H9 (cell line): Measurements from ENCODE around the gene LMLN. TPM values are rescaled to one million over a fixed set of nuclear protein-coding genes. Genes with fewer than 3 reads are reported as not detected.

Source experiments
- DNase-seq: peaks from one replicate; pipeline ENCODE4 v3.0.0-alpha.2; 2017
- H2AFZ ChIP-seq: one replicate; pipeline ENCODE4 v1.6.1; 2013; ENCODE audit warnings: mild to moderate bottlenecking, low read length, control low read depth, moderate library complexity
- H2AK5ac ChIP-seq: 2 replicates; pipeline ENCODE4 v1.6.1; 2013; ENCODE audit warnings: low read length, control low read depth, mixed read lengths; ENCODE audit not compliant: insufficient read length
- H2BK120ac ChIP-seq: one replicate; pipeline ENCODE4 v1.6.1; 2013; ENCODE audit warnings: low read depth, mild to moderate bottlenecking, low read length, control low read depth, inconsistent platforms; ENCODE audit not compliant: poor library complexity, severe bottlenecking
- H2BK12ac ChIP-seq: 2 replicates; pipeline ENCODE4 v1.6.1; 2013; ENCODE audit warnings: low read length, control low read depth, mixed read lengths, low read depth; ENCODE audit not compliant: insufficient read length
- H2BK15ac ChIP-seq: 2 replicates; pipeline ENCODE4 v1.6.1; 2013; ENCODE audit warnings: low read depth, low read length, control low read depth
- H2BK20ac ChIP-seq: one replicate; pipeline ENCODE4 v1.6.1; 2013; ENCODE audit warnings: low read depth, mild to moderate bottlenecking, low read length, control low read depth, inconsistent platforms; ENCODE audit not compliant: poor library complexity, severe bottlenecking
- H2BK5ac ChIP-seq: 2 replicates; pipeline ENCODE4 v1.6.1; 2013; ENCODE audit warnings: low read length, control low read depth, mixed read lengths; ENCODE audit not compliant: insufficient read length
- H3K14ac ChIP-seq: 2 replicates; pipeline ENCODE4 v1.6.1; 2013; ENCODE audit warnings: low read length, control low read depth; ENCODE audit not compliant: insufficient read depth
- H3K18ac ChIP-seq: 2 replicates; pipeline ENCODE4 v1.6.1; 2013; ENCODE audit warnings: low read depth, mild to moderate bottlenecking, mixed read lengths, low read length, control low read depth; ENCODE audit not compliant: insufficient read length
- H3K23ac ChIP-seq: 2 replicates; pipeline ENCODE4 v1.6.1; 2013; ENCODE audit warnings: low read length, control low read depth, mixed read lengths, low read depth; ENCODE audit not compliant: insufficient read length
- H3K23me2 ChIP-seq: 2 replicates; pipeline ENCODE4 v1.6.1; 2013; ENCODE audit warnings: low read depth, mild to moderate bottlenecking, mixed read lengths, low read length, control low read depth; ENCODE audit not compliant: insufficient read length, poor library complexity, severe bottlenecking
- H3K27ac ChIP-seq: 2 replicates; pipeline ENCODE4 v1.5.1; 2013; ENCODE audit warnings: low read length, control low read depth, mixed read lengths, low read depth; ENCODE audit not compliant: insufficient read length
- H3K27me3 ChIP-seq: 2 replicates; pipeline ENCODE4 v1.6.1; 2013; ENCODE audit warnings: low read length, control low read depth, inconsistent platforms; ENCODE audit not compliant: insufficient read depth
- H3K4ac ChIP-seq: 2 replicates; pipeline ENCODE4 v1.6.1; 2013; ENCODE audit warnings: low read depth, mild to moderate bottlenecking, control low read depth, inconsistent platforms, low read length, moderate library complexity
- H3K4me1 ChIP-seq: 2 replicates; pipeline ENCODE4 v1.6.1; 2013; ENCODE audit warnings: low read length, control low read depth, inconsistent platforms; ENCODE audit not compliant: insufficient read depth
- H3K4me2 ChIP-seq: 2 replicates; pipeline ENCODE4 v1.6.1; 2013; ENCODE audit warnings: low read length, control low read depth, mixed read lengths; ENCODE audit not compliant: insufficient read length, insufficient read depth
- H3K56ac ChIP-seq: 2 replicates; pipeline ENCODE4 v1.6.1; 2013; ENCODE audit warnings: low read depth, mild to moderate bottlenecking, mixed read lengths, low read length, control low read depth; ENCODE audit not compliant: insufficient read length
- H3K79me1 ChIP-seq: 2 replicates; pipeline ENCODE4 v1.6.1; 2013; ENCODE audit warnings: low read depth, mild to moderate bottlenecking, moderate library complexity, low read length, control low read depth, inconsistent platforms; ENCODE audit not compliant: insufficient read depth, poor library complexity, severe bottlenecking
- H3K79me2 ChIP-seq: 2 replicates; pipeline ENCODE4 v1.6.1; 2013; ENCODE audit warnings: low read length, control low read depth, inconsistent platforms; ENCODE audit not compliant: insufficient read depth
- H3K9ac ChIP-seq: 2 replicates; pipeline ENCODE4 v1.6.1; 2013; ENCODE audit warnings: low read length, control low read depth, mixed read lengths; ENCODE audit not compliant: insufficient read length; ENCODE audit errors: extremely low read depth
- H3K9me3 ChIP-seq: one replicate; pipeline ENCODE4 v1.6.1; 2013; ENCODE audit warnings: low read depth, low read length, inconsistent platforms; ENCODE audit not compliant: control insufficient read depth
- H3T11ph ChIP-seq: one replicate; pipeline ENCODE4 v1.6.1; 2013; ENCODE audit warnings: mild to moderate bottlenecking, low read length, control low read depth, inconsistent platforms
- H4K20me1 ChIP-seq: one replicate; pipeline ENCODE4 v1.6.1; 2013; ENCODE audit not compliant: control insufficient read depth, insufficient read length, insufficient read depth
- H4K5ac ChIP-seq: 2 replicates; pipeline ENCODE4 v1.6.1; 2013; ENCODE audit warnings: low read depth, mild to moderate bottlenecking, mixed read lengths, low read length, control low read depth; ENCODE audit not compliant: insufficient read length
- H4K8ac ChIP-seq: replicated peaks from 2 replicates; pipeline ENCODE4 v1.6.1; 2013; ENCODE audit warnings: low read length, control low read depth, mixed read lengths, low read depth; ENCODE audit not compliant: insufficient read length
- H4K91ac ChIP-seq: 2 replicates; pipeline ENCODE4 v1.6.1; 2013; ENCODE audit warnings: low read depth, mild to moderate bottlenecking, moderate library complexity, mixed read lengths, low read length, control low read depth; ENCODE audit not compliant: insufficient read length
- H3K27ac Mint-ChIP-seq, 3 experiments: 2 replicates in 2 of 3; 3 replicates in 1 of 3; pipeline ENCODE4 v1.8.0; 2020 to 2021; ENCODE audit warnings: mixed read lengths in 3 of 3, mild to moderate bottlenecking in 1 of 3, moderate library complexity in 1 of 3
- H3K27me3 Mint-ChIP-seq: 2 replicates; pipeline ENCODE4 v1.8.0; 2021; ENCODE audit warnings: low read depth, mild to moderate bottlenecking, moderate library complexity, mixed read lengths
- H3K36me3 Mint-ChIP-seq, 3 experiments: 2 replicates in 2 of 3; 3 replicates in 1 of 3; pipeline ENCODE4 v1.8.0; 2020 to 2021; ENCODE audit warnings: low read depth in 3 of 3, mixed read lengths in 3 of 3; ENCODE audit not compliant: insufficient read depth in 1 of 3
- H3K4me1 Mint-ChIP-seq, 2 experiments: 2 replicates each; pipeline ENCODE4 v1.8.0; 2020; ENCODE audit warnings: mixed read lengths in 2 of 2
- H3K4me3 Mint-ChIP-seq, 2 experiments: 2 replicates in 1 of 2; 3 replicates in 1 of 2; pipeline ENCODE4 v1.8.0; 2020 to 2021; ENCODE audit warnings: mild to moderate bottlenecking in 2 of 2, mixed read lengths in 2 of 2, moderate library complexity in 1 of 2
- H3K9me3 Mint-ChIP-seq, 2 experiments: 2 replicates in 1 of 2; 3 replicates in 1 of 2; pipeline ENCODE4 v1.8.0; 2020; ENCODE audit warnings: mild to moderate bottlenecking in 2 of 2, mixed read lengths in 2 of 2, moderate library complexity in 1 of 2
- WGBS: extraction: QIAGEN DNeasy Blood & Tissue Kit; methylation state at CpG from one replicate; pipeline ENCODE4 v1.1.7; 2013; ENCODE audit warnings: missing lambda C conversion rate, low lambda C conversion rate, mixed read lengths; ENCODE audit not compliant: insufficient read length; ENCODE audit errors: extremely low coverage; 5-methylcytosine and 5-hydroxymethylcytosine counted together
- total RNA-seq: library from RNA; stranded (reverse); gene quantifications from 2 replicates; pipeline ENCODE4 v1.2.1, GENCODE V29; 2021
- TF ChIP-seq, protein P1 (sequence below): fragments of 200-600 bp; sonication (generic); conservative IDR thresholded peaks from 3 replicates; pipeline ENCODE4 v1.8.0; 2021; ENCODE audit warnings: antibody characterized with exemption, mild to moderate bottlenecking

LMLN gene
- total RNA-seq, 1 experiment from 2014 or later: 3.8 TPM

DNA sequence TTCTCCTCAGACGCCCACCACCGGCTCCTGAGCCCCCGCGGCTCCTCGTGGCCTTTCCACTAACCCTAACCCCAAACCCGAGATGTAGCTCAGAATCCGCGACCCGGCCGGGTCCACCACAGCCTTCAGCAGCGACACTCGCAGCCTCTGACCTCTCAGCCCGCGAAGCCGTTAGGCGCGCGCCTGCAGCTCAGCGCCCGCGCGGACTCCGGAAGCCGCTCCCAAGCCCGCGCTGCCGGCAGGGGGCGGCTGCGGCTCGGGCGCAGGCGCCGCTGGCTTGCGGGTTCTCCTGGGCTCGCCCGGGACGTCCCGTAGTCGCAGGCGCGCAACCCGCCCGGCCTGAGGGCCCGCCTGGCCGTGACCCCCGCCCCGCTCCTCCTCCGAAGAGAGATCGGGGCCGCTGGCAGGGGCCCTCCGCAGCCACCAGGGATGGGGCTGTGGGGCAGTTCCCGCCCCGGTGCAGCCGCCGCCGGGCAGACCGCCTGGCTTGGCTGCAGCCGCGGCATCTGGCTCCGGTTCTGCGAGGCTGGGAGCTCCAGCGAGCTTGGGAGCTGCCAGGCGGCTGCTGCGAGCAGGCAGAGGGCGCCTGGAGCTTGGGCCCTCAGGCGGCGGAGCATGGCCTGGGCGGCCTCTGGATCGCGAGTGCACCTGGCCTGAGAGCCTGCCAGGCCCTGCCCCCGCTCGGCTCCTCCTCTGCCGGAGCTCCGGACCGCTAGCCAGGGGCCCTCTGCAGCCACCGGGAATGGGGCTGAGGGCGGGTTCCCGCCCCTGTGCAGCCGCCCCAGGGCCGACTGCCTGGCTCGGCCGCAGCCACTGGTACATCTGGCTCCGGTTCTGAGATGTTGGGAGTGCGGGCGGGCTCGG, 120.7 kb downstream of the LMLN start:
- Histone ChIP-seq H3K79me2 (no peaks in the 10 kb centered on the region), H2BK12ac (no peak overlapping the region), H3K4me1 (no peaks in the 10 kb centered on the region), H3K56ac (no peak overlapping the region), H3K79me1 (no peaks in the 10 kb centered on the region), H2AK5ac (no peak overlapping the region), H3K9me3 (no peaks in the 10 kb centered on the region), H3K27me3 (peaks cover 11% of the 10 kb centered on the region), H2AFZ (no peak overlapping the region), H4K5ac (no peak overlapping the region), H4K20me1 (no peaks in the 10 kb centered on the region), H3K18ac (no peak overlapping the region), H2BK5ac (no peak overlapping the region), H3K23me2 (peaks cover 7% of the 10 kb centered on the region), H3K4ac (no peak overlapping the region), H2BK15ac (no peak overlapping the region), H3T11ph (no peak overlapping the region), H4K91ac (no peak overlapping the region), H2BK20ac (no peak overlapping the region), H3K9ac (no peak overlapping the region), H2BK120ac (no peak overlapping the region), H4K8ac (no peak overlapping the region), H3K27ac (no peak overlapping the region), H3K14ac (no peak overlapping the region), H3K23ac (no peak overlapping the region), H3K4me2 (peak overlapping the region; percentile 66)
- H3K36me3 Mint-ChIP-seq: no peaks in the 10 kb centered on the region
- WGBS: no CpG with 5 or more reads among the region's 86 CpGs
- H3K4me1 Mint-ChIP-seq: no peaks in the 10 kb centered on the region
- peak; percentile 85 for DNase-seq
- no peak overlapping the region for H3K27ac Mint-ChIP-seq
- H3K9me3 Mint-ChIP-seq: peaks cover 5% of the 10 kb centered on the region in 2 experiments
- TF ChIP-seq, protein P1, sequence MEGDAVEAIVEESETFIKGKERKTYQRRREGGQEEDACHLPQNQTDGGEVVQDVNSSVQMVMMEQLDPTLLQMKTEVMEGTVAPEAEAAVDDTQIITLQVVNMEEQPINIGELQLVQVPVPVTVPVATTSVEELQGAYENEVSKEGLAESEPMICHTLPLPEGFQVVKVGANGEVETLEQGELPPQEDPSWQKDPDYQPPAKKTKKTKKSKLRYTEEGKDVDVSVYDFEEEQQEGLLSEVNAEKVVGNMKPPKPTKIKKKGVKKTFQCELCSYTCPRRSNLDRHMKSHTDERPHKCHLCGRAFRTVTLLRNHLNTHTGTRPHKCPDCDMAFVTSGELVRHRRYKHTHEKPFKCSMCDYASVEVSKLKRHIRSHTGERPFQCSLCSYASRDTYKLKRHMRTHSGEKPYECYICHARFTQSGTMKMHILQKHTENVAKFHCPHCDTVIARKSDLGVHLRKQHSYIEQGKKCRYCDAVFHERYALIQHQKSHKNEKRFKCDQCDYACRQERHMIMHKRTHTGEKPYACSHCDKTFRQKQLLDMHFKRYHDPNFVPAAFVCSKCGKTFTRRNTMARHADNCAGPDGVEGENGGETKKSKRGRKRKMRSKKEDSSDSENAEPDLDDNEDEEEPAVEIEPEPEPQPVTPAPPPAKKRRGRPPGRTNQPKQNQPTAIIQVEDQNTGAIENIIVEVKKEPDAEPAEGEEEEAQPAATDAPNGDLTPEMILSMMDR: peak; percentile 64
- peak overlapping the region; percentile 64 to 81 for H3K4me3 Mint-ChIP-seq
- H3K27me3 Mint-ChIP-seq: peaks cover 87% of the 10 kb centered on the region
